HCT116 (cell line): ENCODE data around the gene PDZRN4.

Experiments
- CTCF ChIP-seq, 3 experiments: fragments of 200-600 bp in 1 of 3; sonication (generic) in 1 of 3; IDR thresholded peaks in 2 of 3; conservative IDR thresholded peaks in 1 of 3; 2 replicates each; pipeline ENCODE4 v1.5.1; 2012 to 2017; ENCODE audit warnings: low read depth in 2 of 3, low read length in 2 of 3, antibody characterized with exemption in 1 of 3, borderline replicate concordance in 1 of 3, control low read depth in 1 of 3, mild to moderate bottlenecking in 1 of 3, mixed read lengths in 1 of 3, mixed run types in 1 of 3, moderate library complexity in 1 of 3; ENCODE audit not compliant: insufficient read depth in 1 of 3
- EZH2phosphoT487 ChIP-seq: fragments of 200-600 bp; IDR thresholded peaks from 2 replicates; pipeline ENCODE4 v1.6.1; 2018; ENCODE audit warnings: antibody characterized with exemption, borderline replicate concordance
- JUND ChIP-seq: IDR thresholded peaks from 2 replicates; pipeline ENCODE4 v1.6.1; 2012
- MAX ChIP-seq: IDR thresholded peaks from 2 replicates; pipeline ENCODE4 v1.6.1; 2012
- POLR2A ChIP-seq: IDR thresholded peaks from 2 replicates; pipeline ENCODE4 v1.7.0; 2011; ENCODE audit warnings: borderline replicate concordance; ENCODE audit not compliant: insufficient read depth, insufficient read length; ENCODE audit errors: extremely low read depth
- REST ChIP-seq: IDR thresholded peaks from 2 replicates; pipeline ENCODE4 v1.6.1; 2012; ENCODE audit warnings: low read depth
- SP1 ChIP-seq: IDR thresholded peaks from 2 replicates; pipeline ENCODE4 v1.6.1; 2012; ENCODE audit warnings: low read depth
- ZBTB33 ChIP-seq: IDR thresholded peaks from 2 replicates; pipeline ENCODE4 v1.6.1; 2011; ENCODE audit warnings: mild to moderate bottlenecking, low read length, moderate library complexity; ENCODE audit not compliant: insufficient replicate concordance; ENCODE audit errors: extremely low read depth

- TF ChIP-seq CTCF (IDR thresholded peaks at IDR 0.05 in 2 of 3, conservative IDR thresholded peaks at IDR 0.05 in 1 of 3; ENCODE audit: borderline replicate concordance in 1 of 3, insufficient read depth in 1 of 3, low read depth in 2 of 3, low read length in 2 of 3) (no peak), EZH2phosphoT487 (no peak), JUND (no peak), REST (no peak), ZBTB33 (no peak), SP1 (no peak), MAX (no peak), POLR2A (no peak)
Measured at GRCh38 chr12:41184864-41185263, 3.3 kb upstream of the PDZRN4 start.
